HG02610 (cell line): Measurements from ENCODE around the gene PIEZO2.

ENCODE experiments used
- ATAC-seq: cut with Tn5 transposase; IDR thresholded peaks from one replicate; pipeline ENCODE4 v1.9.1; 2021; ENCODE audit warnings: mild to moderate bottlenecking, moderate library complexity; ENCODE audit not compliant: unreplicated experiment

PIEZO2 gene

DNA sequence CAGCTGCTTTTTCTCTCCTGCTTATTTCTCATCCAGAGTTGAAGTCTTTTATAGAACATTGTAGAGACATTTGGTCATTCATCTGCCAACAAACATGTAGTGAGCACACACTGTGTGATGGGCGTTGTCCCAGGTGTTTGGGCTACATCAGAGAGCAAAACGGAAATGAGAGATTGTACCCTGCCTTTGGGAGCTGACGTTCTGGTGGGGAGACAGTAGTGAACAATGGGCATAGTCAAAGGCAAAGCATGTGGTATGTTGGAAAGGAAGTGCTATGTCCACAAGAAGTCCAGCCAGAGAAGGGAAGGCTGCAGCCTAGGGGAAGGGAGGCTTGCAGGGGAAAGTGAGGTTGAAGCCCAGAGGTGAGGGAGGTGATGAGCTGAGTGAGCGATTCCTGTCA lies 78.1 kb downstream of the PIEZO2 start:
- no peak for ATAC-seq

DNA sequence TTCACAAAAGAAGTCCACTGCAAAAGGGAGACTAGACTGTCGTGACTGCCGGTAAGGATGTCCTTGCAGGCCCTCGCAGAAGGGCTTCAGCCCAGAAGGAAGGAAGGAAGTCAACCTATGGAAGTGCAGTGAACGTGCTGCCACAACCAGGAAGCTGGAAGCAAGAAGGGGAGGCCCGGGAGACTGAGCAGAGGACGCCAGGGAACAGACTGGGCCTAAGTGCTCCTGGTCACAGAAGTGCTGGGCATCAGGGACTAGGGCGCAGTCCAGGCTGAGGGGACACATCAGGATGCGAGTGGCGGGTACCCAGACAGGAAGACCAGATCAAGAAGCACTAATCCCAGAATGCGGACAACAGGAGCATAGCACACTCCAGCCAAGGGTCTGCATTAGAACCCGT lies 78.8 kb downstream of the PIEZO2 start:
- ATAC-seq: no peak

DNA sequence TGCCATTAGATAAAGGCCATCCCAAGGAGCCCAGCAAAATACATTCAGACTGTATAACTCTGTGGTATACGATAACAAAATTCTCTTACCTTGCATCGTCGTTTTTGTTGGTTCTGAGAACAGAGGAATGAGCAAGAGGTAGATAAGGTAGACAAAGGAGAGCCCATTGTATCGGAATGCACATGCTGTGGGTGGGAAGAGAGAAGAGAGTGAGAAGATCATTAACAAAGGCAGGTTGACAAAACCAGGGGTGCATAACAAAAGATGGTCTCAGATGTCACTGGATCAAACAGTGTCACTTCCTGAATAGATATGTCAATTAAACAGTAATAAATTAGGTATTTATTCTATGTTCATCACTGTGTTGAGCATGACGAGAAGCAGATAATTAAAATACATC lies 83.3 kb downstream of the PIEZO2 start:
- ATAC-seq: no peak

DNA sequence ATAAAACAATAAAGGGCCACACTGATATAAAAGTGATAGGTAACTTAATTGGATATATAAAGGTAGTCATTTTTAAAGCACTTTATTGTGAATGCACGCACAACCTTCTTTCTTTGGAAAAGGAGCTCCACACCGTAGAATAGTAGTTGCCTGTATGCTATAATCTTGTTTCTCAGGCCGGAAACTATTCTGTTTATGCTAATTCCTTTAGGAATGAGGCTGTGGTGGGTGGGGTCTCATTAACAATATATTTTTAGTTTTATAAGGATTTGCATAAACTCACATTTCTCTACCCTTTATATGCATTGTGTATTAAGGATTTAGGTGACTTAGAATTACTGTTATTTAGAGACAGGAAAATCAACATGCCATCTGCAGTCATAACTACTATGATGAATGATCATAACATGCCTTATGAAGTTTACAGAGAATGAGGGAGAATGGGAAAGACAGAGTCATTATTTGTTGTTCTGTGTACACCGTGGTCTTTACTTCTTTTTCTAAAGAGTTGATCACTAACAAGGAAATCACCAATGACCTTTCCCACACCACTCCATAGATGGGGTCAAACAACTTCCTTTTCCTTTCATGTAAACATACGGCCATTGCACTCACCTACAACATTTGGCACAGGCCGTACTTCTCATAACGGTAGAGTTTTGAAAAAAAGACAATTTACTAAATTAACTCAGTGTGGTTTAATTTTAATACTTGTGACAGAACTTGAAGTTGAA lies 84.5 kb downstream of the PIEZO2 start:
- ATAC-seq: no peak

DNA sequence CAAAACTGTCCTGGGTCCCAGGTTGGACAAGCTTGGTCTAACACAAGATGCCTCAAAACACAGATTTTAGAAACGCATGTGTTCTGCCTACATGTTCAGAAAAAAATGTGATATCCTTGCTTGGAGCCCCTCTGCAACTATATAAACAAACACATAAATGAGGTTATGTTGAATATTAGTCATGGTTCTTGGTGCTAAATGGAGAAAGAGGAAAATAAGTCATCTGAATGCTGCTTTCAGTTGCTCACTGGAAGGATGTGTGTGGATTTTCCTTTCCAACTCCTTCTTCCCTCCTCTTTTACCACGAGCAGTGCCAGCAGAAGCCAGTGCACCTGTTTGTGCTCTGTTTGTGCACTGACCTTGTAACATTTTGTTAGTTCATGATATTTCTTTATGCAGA lies 85.3 kb downstream of the PIEZO2 start:
- ATAC-seq: no peak

DNA sequence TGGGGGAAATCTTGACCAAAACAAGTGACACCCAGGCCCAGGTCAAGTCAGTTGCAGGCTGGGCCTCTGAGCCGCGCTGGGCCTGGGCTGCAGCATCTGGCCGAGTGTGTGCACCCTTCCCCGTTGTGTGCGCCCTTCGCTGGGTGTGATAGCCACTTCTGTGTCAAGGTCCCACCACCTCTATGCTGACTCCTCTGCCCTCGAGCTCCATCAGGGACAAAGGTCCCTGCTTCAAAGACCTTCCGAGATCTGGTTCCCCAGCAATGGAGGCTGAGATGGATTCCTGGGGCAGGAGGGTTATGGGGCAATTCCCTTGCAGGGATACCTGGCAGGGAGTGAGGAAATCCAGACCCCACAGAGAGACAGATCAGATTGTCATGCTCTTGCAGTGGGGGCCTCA lies 93.6 kb downstream of the PIEZO2 start:
- no peak for ATAC-seq

DNA sequence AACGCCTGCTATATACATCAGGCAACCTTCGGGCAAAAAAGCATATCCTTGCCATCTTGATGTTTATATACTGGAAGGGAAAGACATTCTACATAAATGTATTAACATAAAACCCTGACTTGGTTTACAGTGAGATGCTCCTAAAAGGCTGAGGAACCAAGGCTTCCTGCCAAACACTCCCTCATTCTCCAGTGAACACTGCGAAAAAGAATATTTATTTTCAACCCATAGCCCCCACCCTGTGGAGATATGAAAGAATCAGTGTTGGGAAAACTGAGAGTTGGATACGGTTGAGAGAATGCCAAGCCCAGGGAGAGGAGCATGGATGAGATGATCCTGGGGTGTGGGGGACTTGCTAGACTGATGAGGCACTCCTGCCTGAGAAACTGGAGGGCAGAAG lies 94.9 kb downstream of the PIEZO2 start:
- no peak for ATAC-seq

DNA sequence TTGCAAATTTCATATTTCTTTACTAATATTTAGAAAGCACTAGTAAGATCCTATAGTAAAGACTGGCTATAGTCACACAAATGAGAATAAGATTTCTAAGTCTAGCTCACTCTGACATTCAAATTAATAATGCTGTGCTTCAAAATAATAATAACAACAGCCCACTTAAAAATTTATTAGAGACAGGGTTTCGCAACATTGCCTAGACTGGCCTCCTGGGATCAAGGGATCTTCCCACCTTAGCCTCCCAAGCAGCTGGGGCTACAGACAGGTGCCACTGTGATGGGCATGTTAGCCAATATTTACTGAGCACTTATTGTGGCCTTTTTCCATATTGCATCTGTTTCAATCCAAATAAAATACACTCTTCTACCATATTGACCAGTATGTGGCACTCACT lies 96.1 kb downstream of the PIEZO2 start:
- ATAC-seq: no peak

DNA sequence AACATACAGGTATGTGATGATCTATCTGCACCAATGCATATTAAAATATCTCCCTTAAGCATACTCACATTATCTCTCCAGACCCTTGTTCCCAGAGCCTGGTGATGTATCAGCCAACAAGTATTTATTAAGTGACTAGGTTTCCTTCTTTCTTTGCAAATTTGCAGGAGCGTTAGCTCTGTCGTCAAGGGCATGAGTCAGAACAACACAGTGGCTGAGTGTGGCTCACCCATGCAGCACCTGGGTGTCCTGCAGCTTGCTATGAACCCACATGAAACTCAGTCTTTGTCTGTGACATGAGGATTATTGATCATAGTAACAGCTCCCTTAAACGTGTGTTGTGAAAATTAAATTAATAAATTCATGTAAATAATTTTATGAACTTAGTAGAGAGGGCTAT lies 96.6 kb downstream of the PIEZO2 start:
- ATAC-seq: peak; percentile 88

DNA sequence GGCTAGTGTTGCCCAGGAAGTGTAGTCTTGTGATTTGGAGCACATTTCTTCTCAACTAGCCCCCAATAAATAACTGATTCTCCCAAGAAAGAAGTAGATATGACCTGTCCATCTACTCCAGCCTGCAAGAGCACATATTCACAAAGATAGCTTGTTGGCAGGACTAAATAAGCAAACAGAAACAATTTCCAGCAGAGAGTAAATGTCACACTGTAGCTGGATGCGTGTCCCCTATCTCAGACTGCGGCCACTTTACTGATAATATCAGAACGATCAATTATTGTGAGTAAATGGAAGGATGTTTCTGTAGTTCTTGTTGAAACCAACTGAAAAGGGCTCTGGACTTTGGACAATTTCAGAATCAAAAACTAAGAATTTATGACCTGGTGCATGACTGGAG lies 97.9 kb downstream of the PIEZO2 start:
- no peak for ATAC-seq

DNA sequence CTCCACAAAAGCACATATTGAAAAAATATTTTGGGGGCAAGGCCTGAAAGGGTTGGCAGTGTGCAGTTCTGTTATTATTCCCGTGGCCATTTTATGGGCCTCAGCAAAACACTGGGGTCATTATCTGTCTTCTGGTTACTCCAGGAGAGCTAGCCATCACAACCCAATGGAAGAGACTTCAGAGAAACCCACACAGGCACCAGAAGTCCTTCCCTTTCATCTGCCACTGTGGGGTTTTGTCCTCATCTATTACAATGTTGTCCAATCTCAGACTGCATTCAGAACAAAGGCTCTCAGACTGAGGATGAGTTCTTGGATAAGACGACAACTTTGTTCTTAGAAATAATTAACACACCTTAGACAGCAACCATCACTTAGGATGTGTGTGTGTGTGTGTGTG lies 98.4 kb downstream of the PIEZO2 start:
- ATAC-seq: no peak

DNA sequence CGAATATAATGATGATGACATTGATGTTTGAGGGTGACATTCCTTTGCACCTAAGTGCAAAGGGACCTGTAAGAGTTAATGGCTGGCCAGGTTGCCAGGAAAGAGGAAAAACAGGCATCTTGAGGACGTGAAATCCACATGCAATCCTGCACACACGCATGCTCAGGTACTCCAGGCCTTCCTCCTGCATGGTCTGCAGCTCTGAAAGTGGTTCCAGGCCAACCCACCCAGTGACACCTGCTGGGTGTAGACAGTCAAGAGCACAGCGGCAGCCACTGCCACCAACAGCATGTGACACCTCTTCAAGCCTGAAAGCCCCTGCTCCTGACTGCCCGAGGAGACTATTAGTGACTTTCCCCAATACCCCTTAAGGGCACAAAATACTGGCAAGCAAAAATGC lies 101.6 kb downstream of the PIEZO2 start:
- ATAC-seq: no peak

DNA sequence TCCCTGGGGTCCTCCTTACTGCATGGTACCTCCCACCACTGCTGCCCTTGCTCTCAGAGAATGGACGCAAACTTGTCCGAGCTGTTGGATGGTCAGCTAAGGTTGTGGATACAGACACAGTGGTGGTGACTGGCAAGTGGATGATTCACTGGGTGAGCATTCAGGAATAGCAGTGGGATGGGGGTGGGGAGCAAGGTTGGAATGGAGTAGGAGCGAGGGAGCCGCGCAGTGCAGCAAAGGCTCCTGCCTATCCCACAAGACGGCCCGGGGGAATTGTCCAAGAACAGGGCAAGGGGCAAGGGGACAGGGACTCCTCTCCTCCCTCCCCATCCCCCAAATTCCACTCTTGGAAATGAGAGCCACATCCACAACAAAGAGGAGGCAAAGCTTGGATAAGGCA lies 102.2 kb downstream of the PIEZO2 start:
- ATAC-seq: no peak

DNA sequence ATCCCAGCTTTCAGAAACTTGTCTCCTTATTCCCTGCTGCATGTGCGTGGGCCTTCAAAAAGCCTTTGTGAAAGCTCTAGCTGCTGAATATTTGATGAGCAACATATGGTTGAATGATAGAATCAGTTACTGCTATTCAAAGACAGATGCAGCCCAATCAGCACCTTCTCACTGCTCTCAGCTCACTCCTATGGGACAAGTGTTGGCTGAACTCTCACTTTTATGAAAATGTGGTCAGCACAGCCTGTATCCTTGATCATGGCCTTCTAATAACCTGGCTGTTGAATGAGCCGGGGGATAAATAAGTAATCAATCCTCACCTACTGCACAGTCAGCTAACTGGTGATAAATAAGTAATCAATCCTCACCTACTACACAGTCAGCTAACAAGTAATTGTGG lies 103.2 kb downstream of the PIEZO2 start:
- ATAC-seq: no peak

DNA sequence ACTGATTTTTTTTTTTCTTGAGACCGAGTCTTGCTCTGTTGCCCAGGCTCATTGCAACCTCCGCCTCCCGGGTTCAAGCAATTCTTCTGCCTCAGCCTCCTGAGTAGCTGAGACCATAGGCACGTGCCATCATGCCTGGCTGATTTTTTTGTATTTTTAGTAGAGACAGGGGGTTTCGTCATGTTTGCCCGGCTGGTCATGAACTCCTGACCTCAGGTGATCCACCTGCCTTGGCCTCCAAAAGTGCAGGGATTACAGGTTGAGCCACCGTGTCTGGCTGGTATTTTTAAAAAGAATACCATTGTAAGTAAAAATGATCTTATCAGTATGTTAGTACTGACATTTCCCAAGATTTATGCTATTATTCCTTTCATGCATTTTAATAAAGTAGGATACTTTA lies 105.7 kb downstream of the PIEZO2 start:
- no peak for ATAC-seq

DNA sequence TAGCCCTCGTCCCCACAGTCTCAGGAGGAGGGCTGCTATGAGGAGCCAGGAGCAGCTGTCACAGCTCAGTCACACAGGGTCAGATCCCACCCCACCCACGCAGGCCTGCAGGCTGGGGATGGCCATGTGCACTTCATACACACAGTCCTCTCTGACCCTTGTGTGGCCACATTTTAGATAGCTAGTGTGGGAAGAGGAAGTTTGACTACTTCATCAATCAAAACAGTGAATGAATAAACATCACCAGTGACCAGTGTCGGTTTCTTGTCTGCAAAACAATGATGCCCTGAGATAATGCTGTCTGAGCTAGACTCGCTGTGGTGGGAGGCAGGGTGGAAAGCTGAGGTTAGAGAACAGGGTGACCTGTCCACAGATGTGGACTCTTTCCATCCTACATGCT lies 107.1 kb downstream of the PIEZO2 start:
- no peak for ATAC-seq

DNA sequence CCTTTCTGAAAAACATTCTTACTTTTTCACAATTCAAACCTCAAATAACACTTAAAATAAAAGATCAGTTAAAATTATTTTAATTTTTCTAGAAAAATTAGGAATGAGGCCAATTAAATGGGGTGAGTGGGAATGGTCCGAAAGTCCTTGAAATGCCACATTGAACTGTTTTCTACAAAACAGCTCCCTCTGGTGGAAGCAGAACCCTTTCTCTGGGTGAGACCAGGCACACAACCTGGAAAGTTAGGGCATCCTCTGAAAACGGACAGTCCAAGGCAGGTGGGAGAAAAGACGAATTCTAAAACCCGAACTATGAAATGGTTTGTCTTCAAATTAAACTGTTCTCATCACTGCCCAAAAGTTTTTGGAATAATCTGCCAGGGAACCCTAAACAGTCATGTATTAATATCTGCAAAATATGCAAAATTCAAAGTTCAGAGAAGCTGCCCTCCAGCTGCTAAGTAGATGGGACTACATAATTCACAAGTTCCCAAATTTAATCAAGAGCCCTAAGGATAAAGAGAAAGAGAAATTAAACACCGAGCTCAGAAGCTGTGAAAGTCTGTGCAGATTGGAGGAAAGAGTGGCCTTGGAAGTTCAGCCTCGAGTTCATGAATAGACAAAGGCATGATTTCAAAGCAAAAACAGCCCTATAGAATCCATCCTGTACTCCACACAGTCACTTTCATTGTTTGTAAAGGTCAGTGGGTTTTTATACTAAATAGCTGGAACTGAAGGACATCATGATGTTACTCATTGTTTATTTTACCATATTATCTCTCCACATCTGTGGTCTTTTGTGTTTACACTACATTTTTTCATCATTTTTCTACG lies 108.3 kb downstream of the PIEZO2 start:
- ATAC-seq: no peak

DNA sequence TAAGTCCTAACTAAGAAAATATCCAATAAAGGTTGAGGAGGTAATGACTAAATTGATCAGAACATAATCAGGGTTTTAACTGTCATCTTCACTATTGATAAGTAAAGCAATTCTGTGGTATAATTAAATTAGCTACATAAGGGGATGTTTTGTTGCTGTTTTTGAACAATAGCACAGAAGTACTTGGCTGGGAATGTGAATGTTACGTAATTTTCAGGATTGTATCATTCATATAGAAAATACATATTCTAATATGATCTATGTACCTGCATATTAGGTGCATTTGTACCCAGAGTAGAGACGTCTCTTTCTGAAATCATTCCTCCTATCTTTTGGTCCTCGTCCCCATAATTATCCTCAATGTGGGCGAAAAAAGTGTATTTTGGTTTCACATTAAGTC lies 109.0 kb downstream of the PIEZO2 start:
- no peak for ATAC-seq

DNA sequence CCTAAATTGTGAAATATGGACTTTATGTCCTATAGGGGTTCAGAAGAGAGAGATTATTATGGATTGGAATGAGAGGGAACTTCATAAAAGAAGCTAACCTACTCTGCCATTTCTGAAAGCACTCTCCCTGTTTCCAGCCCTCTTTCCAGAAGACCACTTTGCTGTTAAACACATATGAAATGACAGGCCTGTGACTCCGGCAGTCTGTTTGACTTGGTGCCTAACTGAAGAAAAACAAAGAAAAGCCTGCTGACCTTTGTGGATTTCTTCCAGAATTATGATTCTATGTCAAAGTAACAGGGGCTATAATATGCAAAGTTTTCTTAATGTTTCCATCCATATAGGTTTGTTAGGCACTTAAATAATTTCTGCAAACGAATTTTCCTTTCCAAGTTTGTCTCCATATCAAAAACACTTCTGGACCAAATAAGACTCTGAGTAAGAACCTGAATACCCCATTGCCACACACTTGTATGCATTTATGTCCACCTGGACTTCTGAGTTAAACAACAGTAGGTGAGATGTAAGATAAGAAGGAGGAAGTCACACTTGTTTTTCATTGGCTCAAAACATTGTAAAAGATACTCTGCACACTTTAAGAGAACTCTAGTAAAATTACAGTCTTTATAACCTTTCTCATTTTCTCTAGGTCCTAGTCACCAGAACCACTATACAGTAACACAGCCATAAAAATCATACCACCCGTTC lies 111.7 kb downstream of the PIEZO2 start:
- no peak for ATAC-seq

DNA sequence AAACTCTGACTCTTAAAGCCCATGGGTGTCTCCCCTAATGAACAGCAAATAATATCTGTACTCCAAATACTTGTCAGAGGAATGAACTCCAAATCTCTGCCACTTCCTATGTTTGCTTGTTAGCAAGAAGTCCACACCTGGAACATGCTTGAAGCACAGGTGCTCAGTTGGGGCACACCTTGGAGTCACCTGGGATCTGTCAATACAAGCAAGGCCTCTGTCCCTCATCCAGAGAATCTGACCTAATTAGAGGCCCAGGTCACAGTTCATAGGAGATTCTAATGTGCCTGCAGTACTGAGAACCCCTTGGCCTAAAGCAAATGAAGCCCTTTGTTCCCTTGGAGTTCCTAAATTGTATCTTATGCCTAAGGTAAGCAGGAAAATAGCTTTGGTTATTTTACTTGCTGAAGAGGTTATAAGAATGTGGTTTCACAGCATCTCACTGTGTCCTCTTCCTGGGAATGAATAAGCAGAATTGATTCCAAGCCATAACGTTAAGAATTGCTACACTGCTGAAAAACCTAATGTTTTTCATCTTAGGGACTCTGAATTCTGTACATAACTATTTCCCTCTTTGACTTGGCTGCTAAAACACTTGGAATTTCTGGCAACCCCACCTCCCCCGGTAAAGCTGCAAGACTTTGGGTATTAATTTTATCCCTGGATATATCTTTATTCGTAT lies 113.4 kb downstream of the PIEZO2 start:
- ATAC-seq: no peak

DNA sequence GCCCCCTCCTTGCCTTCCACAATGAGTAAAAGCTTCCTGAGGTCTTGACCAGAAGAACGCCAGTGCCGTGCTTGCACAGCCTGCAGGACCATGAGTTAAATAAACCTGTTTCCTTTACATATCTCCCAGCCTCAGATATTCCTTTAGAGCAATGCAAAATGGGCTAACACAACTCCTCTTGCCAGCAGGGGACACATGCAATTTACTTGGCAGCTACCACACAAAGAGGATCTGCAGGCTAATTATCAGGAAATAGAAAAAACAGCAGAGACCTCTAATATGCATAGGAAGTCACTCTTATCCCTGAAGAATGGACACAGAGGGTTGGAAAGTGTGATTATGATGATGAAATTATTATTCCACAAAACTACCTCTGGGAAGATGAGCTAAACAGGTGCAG lies 114.0 kb downstream of the PIEZO2 start:
- no peak for ATAC-seq
